OCI-LY7 (cell line): ENCODE results near the gene TMPRSS7.

Experiments used
- CTCF ChIP-seq: fragments of 200-600 bp; sonication (generic); conservative IDR thresholded peaks from 2 replicates; pipeline ENCODE4 v1.5.1; 2014; ENCODE audit warnings: mild to moderate bottlenecking, antibody characterized with exemption, low read length, moderate library complexity, mixed read lengths
- EZH2phosphoT487 ChIP-seq: fragments of 200-600 bp; sonication (generic); IDR thresholded peaks from 2 replicates; pipeline ENCODE4 v1.6.1; 2018; ENCODE audit warnings: low read depth, borderline replicate concordance, mild to moderate bottlenecking, mixed run types, antibody characterized with exemption, low read length, moderate library complexity, mixed read lengths

- TF ChIP-seq CTCF, result no peak
- no peak for TF ChIP-seq EZH2phosphoT487
Measured at GRCh38 chr3:112038863-112039262, 4.3 kb downstream of the TMPRSS7 start.
